8988T (cell line): Measurements from ENCODE around the gene MLX.
"Not testable (repeated sequence)": the region's sequence is repeated elsewhere in the genome, so short reads cannot be mapped to it uniquely, and the experiment has no call there.

ENCODE experiments used
- DNase-seq: peaks from one replicate; pipeline ENCODE4 v3.0.0; 2011

Gene MLX

DNA sequence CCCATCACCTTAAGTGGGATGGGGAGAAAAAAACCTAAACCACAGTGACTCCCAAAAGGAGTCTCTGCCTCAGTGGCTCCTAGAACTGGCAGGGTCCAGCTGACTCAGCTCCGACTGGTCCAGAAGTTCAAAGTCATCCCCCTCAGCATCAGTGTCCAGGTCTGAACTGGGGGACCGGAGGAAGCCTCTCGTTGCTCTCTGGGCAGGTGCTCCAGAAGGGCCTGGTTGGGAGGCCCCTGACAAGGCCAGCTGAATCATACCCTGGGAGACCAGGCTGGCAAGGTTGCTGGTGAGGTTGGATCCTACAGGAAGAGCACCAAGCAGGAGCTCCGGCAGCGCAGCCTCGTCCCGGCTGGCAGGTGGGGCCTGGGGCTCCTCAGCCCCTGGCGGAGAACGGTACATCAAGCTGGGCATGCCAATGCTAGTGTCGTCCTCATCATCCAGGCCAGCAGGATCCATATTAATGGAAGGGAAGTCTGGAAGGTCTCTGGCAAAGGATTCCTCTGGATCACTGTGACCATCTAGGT is 14.9 kb downstream of the MLX start:
- DNase-seq: no peak

DNA sequence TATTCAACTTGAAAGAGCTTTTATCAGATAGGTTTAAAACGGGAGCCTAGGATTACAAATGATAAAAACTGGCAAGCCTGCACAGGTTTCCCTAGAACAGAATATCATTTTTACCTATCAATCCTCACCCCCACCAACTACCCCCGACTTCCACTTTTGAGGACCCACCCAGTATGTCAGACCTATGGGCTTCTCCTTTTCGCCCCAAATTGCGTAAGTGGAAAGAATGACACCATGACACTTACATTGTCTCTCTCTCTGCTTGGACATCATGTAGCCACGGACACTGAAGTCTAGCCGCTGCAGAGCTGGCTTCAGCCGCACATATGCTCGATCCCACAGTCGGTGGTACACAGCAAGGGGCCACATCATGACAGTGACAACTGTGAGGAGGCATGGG is 18.0 kb downstream of the MLX start:
- DNase-seq: no peak

DNA sequence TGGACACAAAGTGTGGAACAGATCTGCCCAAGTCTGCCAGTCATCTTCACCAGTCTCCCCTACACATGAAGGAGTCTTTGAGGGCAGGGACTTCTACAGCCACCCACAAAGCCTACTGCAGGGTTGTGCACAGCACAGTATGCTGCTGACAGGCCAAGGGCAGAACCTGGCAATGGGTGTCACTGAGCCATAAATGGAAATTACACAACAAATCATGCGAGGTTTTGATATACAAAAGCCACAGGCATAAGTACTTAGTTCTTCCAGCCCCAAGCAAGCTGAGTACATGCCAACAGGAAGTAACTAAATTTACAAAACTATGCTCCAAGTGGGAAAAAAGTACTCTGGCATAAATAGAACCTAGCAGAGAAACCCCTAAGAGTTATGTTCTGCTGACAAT is 18.5 kb downstream of the MLX start:
- no peak for DNase-seq

DNA sequence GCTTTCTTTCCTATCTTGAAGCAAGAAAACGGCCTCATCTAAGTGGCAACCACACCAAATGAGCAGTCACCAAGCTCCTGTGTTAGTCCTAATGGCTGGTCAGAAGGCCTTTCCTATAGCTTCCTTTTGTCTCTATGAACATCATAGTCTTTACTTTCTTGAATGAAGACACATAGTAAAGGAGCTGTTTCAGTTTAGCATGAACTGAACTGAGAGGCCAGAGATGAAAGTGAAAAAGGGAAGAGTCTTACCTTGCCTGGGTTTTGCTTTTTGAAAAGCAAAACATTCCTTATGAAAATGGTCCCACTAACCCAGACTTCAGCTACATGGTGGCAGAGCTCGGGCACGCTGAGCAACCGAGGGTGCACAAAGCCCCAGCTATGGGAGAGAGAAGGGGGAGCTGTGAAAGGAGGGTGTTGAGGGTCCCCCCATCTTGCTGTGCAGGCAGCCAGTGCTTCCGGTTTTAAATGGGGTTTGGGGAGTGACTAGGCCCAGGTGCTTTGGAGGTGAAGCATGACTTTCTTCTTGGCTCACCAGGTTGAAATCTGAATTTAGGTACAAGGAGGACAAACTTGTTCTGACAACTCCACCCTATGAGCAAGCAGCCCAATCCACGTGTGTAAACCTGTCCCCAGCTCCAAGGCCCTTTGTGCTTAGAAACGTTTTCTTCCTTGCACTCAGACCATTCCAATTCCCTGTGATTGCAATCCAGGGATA is 19.8 kb downstream of the MLX start:
- DNase-seq: no peak

DNA sequence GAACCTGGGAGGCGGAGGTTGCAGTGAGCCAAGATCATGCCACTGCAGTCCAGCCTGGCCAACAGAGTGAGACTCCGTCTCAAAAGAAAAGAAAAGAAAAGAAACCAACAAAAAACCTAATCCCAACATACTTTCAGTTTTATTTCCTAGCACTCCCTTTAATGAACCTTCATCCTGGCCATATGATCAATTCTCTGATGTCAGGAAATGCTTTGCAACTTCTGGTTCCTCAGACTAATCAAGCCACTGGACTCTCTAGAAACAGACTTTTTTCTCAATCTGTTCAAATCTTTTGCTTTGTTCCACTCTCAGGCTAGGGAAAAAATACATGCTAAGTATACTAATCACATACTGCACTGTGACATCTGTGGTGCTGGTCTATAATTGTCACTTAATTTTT is 24.0 kb downstream of the MLX start:
- DNase-seq: no peak

DNA sequence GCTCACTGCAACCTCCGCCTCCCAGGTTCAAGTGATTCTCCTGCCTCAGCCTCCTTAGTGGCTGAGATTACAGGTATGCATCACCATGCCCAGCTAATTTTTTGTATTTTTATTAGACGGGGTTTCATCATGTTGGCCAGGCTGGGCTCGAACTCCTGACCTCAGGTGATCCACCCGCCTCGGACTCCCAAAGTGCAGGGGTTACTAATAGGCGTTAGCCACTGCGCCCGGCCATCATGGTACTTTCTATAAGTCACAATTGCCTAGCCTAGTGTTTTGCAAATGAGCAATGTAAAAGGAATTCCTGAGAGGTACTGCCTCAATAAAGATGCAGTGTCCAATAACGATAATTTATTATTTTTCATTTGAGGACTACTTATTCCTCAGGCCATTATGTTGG is 24.5 kb downstream of the MLX start:
- no peak for DNase-seq

DNA sequence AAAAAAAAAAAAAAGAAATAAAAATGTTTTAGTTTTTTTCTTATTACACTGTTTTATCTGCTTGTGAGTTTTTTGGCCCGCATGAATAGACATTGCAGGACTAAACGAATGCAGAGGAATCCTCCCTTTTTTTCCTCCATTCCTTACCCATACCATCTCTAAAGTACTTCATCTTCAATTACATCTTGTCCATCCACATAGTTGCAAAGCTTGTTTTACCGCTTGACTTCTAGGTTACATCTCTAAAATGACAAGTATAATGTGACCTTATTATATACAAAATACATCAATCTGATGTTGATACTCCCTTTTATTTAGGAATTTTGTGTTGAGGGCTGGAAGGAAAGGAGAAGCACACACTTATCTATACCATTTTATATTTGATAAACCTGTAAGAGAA is 29.5 kb downstream of the MLX start:
- DNase-seq: no peak

DNA sequence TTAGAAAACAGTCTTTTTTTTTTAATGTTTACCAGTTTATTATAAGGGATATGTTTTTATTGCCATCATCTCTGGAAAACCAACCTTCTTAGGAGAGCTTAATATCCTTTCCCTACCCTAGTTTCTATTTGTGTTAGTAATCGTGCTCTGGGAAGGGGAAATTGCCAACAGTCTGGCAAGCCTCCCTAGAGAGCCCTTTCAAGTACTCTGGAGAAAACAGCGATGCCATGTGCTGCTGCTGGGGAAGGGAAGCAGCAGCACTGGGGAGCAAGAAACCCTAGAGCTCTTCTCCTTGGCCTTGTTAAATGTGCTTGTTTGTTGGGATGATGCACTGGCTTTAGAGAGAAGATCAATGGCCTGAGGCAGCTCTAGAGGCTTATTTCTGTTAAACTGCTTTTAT is 32.0 kb downstream of the MLX start:
- no peak for DNase-seq

DNA sequence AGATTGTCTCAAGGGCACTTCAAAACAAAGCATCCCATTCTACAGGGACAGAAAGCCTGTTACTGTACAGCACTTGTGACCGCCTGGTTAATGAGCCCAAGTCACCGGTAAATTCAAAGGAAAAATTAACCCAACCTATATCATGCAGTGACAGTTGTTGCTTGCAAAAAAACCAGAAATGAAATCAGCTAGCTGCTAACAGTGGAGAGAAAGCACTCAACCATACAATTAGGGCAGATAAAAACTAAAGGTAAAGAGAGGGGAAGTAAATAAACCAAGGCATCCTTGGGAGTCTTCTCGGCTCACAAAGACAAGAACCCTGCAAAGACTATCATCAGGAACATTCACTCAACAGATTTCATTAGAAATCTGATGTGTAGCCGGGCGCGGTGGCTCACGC is 36.4 kb downstream of the MLX start:
- no peak for DNase-seq

DNA sequence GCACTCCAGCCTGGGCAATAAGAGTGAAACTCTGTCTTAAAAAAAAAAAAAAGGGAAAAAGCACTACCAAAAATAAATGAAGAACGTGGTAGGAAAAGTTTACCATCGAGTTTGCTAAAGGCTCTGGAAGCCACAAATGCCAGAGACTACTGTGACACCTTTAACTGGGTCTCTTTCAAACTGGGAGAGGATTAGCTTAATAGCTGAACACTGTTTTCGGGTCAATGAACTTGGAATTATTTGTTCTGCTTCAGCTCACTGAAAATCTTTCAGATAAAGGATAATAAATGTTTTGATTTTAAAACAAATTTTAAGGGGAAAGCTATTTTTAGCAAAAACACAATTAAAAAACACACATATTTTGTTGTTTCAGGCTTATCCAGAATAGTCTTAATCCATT is 40.9 kb downstream of the MLX start:
- no peak for DNase-seq

DNA sequence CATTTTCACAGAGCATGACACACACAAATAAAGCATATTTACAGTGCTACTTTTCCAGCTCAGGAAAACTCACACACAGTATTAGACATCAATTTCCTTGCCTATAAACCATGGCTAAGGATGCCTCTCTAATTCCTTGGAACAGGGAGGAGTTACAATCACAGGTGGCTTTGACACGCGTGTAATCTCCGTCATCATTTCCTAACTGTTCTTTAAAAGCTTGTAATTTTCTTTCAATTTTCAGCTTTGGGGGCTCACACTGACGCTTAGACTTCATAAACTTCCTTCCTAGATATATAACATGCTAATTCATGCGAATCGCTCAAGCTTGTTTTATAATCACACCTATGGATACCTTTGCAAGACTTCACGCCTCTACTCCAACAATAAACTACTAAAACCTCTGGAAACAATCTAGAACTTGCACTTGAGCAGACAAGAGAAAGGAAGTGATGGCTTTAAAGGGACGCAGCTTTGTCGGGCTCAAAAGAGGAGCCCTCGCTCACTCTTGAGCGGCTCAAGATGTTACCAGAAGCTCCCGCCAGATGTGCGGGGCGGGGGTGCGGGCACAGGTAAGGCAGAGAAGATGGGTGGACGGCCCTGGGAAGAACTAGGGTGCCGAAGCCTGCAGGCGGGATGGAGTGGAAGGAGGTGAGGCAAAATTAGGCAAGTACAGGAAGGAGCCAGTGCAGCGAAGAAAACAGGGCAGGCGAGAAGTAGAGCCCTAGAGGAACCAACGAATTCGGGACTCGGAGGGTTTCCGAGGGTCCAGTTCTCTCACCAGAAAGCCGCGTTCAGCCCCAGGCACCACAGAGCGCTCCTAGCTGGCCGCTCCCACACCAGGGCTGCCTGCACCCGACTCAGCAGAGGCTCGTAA is 41.6 kb downstream of the MLX start:
- no peak for DNase-seq

DNA sequence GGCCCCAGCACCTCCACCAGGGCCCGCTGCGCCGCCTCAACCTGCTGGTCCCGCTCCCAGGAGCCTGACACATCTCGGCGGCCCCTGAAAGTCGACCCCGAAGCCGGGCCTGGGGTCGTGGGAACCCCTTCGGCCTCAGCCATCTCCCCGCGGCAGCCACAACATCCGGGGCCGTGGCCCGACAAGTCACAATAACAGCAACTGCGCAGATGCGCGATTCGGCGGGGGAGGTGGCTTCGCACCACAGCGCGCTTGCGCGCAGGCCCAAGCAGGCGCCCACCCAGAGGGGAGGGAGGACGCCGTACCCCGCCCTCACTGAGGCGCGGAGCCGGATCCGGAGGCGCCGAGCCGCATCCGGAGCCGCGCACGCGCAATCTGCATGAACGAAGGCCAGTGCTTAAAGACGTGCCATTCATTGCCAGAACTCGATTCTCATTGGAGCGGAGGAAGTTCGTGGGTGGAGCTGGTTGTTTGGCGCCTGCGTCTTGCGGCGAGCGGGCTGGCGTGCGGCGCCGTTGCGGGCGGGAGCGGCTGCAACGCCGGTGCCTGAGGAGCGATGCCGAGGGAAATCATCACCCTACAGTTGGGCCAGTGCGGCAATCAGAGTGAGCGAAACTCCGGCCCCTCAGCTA is 42.4 kb downstream of the MLX start, which contains the start of the genes RETREG3 and TUBG1:
RETREG3 (minus strand) TSS at position 193 of the 632 bp plus-strand sequence; CDS start at position 143, 50 bp downstream.
TUBG1 (plus strand) TSS at position 502 of the 632 bp plus-strand sequence; CDS start at position 557, 55 bp downstream.
- peak; percentile 91 for DNase-seq

DNA sequence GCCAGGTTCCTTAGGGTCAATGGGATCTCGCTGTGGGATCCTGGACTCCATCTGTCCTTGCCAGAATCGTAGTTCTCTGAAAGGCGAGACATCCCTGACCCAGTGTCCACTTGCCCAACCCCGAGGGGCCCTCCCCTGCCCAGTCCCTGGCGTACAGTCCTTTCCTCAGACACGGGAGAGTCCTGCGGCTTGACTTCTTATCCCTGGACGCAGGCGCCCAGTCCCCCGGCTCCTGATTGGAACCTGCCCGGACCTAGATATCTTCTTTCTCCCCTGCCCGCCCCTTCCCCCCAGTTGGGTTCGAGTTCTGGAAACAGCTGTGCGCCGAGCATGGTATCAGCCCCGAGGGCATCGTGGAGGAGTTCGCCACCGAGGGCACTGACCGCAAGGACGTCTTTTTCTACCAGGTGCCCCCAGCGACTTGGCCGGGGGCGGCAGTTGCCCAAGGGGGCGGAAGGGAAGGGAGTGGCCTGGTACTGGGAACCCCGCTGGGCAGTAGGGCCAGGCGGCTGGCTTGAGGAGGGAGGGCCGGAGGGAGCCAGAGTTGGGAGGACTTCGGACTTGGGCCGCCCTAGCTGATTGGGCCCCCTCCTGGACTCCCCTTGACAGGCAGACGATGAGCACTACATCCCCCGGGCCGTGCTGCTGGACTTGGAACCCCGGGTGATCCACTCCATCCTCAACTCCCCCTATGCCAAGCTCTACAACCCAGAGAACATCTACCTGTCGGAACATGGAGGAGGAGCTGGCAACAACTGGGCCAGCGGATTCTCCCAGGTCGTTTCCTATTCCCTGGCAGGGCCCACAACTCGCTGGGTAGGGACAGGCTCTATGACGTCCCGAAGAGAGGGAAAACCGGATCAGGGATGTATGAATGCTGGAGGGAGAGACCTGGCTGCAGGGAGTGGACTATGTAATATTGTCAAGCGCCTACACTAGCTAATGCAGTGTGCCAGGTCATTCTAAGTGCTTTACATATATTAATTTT is 43.2 kb downstream of the MLX start:
- DNase-seq: peak; percentile 22

DNA sequence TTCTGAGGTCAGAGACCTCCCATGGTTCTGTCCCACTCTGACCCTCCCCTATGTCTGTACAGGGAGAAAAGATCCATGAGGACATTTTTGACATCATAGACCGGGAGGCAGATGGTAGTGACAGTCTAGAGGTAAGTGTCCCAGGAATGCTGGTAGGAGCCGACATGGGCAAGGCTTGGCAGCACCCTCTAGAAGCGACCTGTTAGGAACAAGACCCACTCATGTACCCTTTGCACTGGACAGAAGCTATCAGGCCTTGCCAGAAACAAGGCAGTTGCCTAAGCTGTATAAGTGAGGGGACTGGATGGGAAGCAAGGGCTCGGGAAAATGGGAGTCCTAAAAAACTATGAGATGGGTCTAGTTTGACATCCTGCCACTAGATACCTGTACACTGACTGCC is 45.1 kb downstream of the MLX start:
- DNase-seq: no peak

DNA sequence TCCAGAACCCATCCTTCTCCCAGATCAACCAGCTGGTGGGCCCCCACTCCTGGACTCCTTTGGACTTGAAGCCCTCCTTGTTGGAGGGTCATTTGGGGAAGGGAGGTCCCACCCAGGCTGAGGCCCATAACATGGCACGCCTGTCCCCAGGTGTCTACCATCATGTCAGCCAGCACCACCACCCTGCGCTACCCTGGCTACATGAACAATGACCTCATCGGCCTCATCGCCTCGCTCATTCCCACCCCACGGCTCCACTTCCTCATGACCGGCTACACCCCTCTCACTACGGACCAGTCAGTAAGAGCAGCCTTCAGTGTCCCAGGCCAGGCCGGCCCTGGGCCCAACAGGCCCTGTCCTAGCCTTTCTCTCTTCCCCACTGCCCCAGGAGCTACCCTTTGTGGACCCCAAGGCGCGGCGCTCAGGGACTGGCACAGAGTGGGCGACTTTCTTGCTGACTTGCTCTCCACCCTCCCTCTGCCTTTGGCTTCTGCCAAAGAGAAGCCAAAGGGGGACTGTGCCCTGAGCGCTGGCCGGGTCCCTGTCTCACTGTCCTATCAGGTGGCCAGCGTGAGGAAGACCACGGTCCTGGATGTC is 46.9 kb downstream of the MLX start:
- DNase-seq: no peak

DNA sequence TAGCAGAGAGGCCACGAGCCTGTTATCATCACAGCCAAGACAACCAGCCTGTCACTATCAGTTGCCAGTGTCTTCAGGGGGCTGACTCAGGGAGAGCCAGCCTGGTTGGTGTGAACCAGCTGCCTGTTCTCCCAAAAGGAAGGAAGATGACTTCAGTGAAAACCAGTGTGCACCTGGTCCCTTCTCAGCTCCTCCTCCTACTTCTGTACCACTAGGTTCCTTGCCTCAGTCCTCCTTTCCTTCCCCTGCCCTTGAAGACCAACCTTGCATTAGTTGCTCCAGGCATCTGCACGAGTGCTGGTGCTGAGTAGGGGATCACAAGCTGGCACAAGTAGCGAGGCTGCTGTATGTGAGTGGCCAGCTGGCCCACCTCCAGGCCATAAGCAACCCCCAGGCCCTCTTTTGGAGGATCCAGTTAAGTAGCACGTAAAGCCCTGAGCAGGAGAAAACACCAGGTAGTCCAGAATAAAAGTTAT is 51.1 kb downstream of the MLX start:
- DNase-seq: no peak

DNA sequence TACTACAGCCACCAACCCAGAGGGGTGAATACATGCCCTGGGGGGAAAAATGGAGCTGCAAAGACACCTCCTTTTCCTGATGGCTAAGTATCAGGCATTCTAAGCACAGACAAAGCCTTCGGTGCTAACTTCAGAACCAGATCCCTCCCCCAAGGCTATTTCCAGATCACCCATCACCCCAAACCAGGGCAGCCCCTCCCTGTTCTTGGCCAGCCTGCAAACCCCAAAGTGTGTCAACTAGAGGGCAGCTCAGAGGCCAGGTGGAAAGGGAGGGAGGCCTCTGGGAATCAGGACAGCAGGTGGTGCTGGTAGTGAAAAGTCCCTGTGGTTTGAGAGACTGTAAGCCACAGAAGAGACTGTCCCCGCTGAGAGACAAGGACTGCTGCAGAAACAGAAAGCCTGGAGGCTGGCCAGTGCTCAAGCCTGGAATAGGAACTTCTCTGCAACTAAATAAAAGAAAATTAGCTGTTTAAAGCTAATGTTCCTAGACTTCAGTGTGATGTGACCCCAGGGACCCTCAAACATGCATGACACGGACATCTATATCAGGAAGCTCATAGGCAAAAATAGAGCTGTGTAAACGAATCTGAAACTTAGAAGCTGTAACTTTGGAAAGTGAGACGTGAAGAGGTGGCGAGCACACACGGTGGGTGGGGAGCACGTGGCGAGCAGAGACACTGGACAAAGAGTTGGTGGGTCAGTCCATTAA is 51.7 kb downstream of the MLX start:
- peak; percentile 32 for DNase-seq

DNA sequence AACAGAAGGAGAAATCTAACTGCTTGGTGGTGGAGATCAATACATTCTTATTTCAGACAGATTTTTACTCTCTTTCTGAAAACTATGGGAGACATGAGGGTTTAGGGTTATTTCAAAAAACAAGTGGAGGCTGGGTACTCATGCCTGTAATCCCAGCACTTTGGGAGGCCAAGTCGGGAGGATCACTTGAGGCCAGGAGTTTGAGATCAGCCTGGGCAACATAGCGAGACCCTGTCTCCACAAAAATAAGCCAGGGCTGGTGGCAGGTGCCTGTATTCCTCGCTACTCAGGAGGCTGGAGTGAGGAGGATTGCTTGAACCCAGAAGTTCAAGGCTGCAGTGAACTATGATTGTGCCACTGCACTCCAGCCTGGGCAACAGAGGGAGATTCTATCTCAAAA is 55.1 kb downstream of the MLX start:
- DNase-seq: not testable (repeated sequence)
